Central memory CD8-positive, alpha-beta T cell (primary cell): ENCODE results near the gene PKN3.

ENCODE experiments used
- ATAC-seq: fragments of 150-1000 bp; cut with Tn5 transposase; replicated peaks from 2 replicates; pipeline ENCODE4 v1.10.0; 2022; ENCODE audit warnings: mild to moderate bottlenecking, moderate FRiP score, moderate number of reproducible peaks; ENCODE audit not compliant: poor library complexity, severe bottlenecking; ENCODE audit errors: extremely low read depth
- DNase-seq, 2 donors: peaks; one replicate each; pipeline ENCODE4 v3.0.0; 2021; ENCODE audit warnings: low spot score in 2 of 2
- H3K27ac Mint-ChIP-seq: one replicate; pipeline ENCODE4 v1.8.0; 2022; ENCODE audit warnings: low read depth, mild to moderate bottlenecking, moderate library complexity, mixed read lengths
- H3K27me3 Mint-ChIP-seq: one replicate; pipeline ENCODE4 v1.8.0; 2022; ENCODE audit warnings: mixed read lengths
- H3K36me3 Mint-ChIP-seq: one replicate; pipeline ENCODE4 v1.8.0; 2022; ENCODE audit warnings: mild to moderate bottlenecking, moderate library complexity, mixed read lengths; ENCODE audit not compliant: insufficient read depth
- H3K4me1 Mint-ChIP-seq: one replicate; pipeline ENCODE4 v1.8.0; 2022; ENCODE audit warnings: mixed read lengths
- H3K4me3 Mint-ChIP-seq: one replicate; pipeline ENCODE4 v1.8.0; 2022; ENCODE audit warnings: mild to moderate bottlenecking, moderate library complexity, mixed read lengths
- H3K9me3 Mint-ChIP-seq: one replicate; pipeline ENCODE4 v1.8.0; 2022; ENCODE audit warnings: mixed read lengths

PKN3 gene

DNA sequence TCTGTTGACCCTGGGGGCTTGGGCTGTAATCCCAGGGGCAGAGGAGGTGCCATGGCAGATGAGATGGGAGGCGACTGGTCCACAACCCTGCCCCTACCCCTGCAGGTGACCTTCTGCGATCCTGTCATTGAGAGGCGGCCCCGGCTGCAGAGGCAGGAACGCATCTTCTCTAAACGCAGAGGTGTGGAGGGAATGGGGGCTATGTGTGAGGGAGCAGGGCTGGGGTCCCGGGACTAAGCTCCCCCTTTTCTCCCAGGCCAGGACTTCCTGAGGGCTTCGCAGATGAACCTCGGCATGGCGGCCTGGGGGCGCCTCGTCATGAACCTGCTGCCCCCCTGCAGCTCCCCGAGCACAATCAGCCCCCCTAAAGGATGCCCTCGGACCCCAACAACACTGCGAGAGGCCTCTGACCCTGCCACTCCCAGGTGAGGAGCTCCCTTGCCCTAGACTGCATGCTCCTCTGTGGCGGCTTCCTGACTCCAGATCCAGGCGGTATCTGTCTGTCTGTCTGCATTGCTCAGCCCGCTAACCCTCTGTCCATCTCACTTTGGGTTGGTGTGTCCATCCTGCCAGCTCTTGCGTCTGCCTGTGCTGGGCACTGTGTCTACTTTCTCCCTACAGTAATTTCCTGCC lies 11.8 kb downstream of the PKN3 start:
- ATAC-seq (no peak), DNase-seq (no peak)
- Mint-ChIP-seq H3K9me3 (no peaks in the 10 kb centered on the region), H3K4me3 (no peak overlapping the region), H3K27me3 (no peaks in the 10 kb centered on the region), H3K4me1 (no peaks in the 10 kb centered on the region), H3K36me3 (peaks cover 7% of the 10 kb centered on the region), H3K27ac (no peak overlapping the region)

DNA sequence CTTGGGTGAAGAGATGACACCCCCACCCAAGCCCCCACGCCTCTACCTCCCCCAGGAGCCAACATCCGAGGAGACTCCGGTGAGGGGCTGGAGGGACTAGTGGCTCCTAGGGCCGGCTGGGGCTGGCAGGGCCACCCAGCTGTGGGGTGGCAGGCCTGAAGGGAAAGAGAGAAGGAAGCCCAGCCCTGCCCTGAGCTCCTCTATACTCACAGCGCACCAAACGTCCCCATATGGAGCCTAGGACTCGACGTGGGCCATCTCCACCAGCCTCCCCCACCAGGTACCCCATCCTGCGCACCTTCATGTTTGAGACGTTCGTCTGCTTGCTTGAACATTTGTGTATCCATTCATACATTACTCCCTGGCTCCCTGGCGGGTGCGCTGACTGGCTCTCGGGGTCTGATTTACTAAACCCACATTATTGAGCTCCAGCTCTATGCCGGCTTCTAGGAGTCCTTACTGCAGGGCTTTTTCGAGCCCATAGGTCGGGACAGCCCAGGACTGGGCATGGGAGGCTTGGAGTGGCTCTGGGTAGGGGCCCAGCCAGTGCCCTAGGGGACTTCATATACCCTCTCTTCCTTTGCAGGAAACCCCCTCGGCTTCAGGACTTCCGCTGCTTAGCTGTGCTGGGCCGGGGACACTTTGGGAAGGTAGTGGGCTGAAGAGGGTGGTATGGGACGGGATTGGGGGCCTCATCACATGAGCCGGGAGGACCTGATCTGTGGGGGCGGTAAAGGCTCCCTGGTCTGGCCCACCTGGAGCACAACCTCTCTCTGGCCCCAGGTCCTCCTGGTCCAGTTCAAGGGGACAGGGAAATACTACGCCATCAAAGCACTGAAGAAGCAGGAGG lies 12.5 kb downstream of the PKN3 start:
- Mint-ChIP-seq H3K9me3 (no peaks in the 10 kb centered on the region), H3K4me3 (no peak overlapping the region), H3K4me1 (no peaks in the 10 kb centered on the region), H3K36me3 (peaks cover 8% of the 10 kb centered on the region), H3K27me3 (no peaks in the 10 kb centered on the region), H3K27ac (no peak overlapping the region)
- ATAC-seq (no peak), DNase-seq (no peak)

- DNase-seq (no peak), ATAC-seq (no peak)
- Mint-ChIP-seq H3K27me3 (no peaks in the 10 kb centered on the region), H3K4me1 (no peaks in the 10 kb centered on the region), H3K9me3 (no peaks in the 10 kb centered on the region), H3K4me3 (no peak overlapping the region), H3K27ac (no peak overlapping the region), H3K36me3 (peaks cover 9% of the 10 kb centered on the region)
Observed at GRCh38 chr9:128715436-128715750, 13.1 kb downstream of the PKN3 start.

- H3K9me3 Mint-ChIP-seq = no peaks in the 10 kb centered on the region
Observed at GRCh38 chr9:128716581-128717254, 14.4 kb downstream of the PKN3 start.

GRCh38 chr9:128718047-128718446 lies 15.7 kb downstream of the PKN3 start:
- ATAC-seq (no peak), DNase-seq (no peak)
- H3K4me1 Mint-ChIP-seq = peaks cover 12% of the 10 kb centered on the region
- H3K27me3 Mint-ChIP-seq = no peaks in the 10 kb centered on the region
- peaks cover 10% of the 10 kb centered on the region for H3K36me3 Mint-ChIP-seq
- H3K9me3 Mint-ChIP-seq = no peaks in the 10 kb centered on the region
- H3K27ac Mint-ChIP-seq = no peak overlapping the region
- no peak overlapping the region for H3K4me3 Mint-ChIP-seq

More at GRCh38 chr9:128716581-128717254, 14.4 kb downstream of the PKN3 start:
- peaks cover 11% of the 10 kb centered on the region for H3K36me3 Mint-ChIP-seq
- H3K27me3 Mint-ChIP-seq = no peaks in the 10 kb centered on the region
- H3K27ac Mint-ChIP-seq = no peak overlapping the region
- H3K4me1 Mint-ChIP-seq = no peaks in the 10 kb centered on the region
- H3K4me3 Mint-ChIP-seq = no peak overlapping the region
- no peak for ATAC-seq
- DNase-seq = no peak

- no peak for DNase-seq
- H3K9me3 Mint-ChIP-seq = no peaks in the 10 kb centered on the region
- ATAC-seq = no peak
- H3K36me3 Mint-ChIP-seq = peaks cover 10% of the 10 kb centered on the region
- no peaks in the 10 kb centered on the region for H3K27me3 Mint-ChIP-seq
- no peak overlapping the region for H3K4me3 Mint-ChIP-seq
- no peak overlapping the region for H3K27ac Mint-ChIP-seq
- H3K4me1 Mint-ChIP-seq = peaks cover 15% of the 10 kb centered on the region
Observed at GRCh38 chr9:128718475-128718874, 16.2 kb downstream of the PKN3 start.

DNA sequence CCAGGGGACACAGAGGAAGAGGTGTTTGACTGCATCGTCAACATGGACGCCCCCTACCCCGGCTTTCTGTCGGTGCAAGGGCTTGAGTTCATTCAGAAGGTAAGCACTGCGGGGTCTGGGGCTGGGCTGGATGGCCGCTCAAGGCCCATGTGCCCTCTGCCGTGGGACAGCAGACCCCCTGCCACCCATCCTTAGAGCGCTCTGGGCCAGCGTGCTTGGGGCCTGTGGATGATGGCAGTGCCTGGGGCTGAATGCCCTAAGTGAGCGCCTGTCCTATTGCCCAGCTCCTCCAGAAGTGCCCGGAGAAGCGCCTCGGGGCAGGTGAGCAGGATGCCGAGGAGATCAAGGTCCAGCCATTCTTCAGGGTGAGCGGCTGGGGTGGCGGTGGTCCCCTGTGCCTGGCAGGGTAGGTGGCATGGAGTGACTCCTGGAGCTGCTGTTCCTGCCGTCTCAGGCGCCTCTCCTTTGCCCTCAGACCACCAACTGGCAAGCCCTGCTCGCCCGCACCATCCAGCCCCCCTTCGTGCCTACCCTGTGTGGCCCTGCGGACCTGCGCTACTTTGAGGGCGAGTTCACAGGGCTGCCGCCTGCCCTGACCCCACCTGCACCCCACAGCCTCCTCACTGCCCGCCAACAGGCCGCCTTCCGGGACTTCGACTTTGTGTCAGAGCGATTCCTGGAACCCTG lies 17.8 kb downstream of the PKN3 start:
- Mint-ChIP-seq H3K4me3 (no peak overlapping the region), H3K4me1 (peaks cover 27% of the 10 kb centered on the region), H3K9me3 (no peaks in the 10 kb centered on the region), H3K27me3 (no peaks in the 10 kb centered on the region), H3K36me3 (peaks cover 21% of the 10 kb centered on the region), H3K27ac (no peak overlapping the region)
- ATAC-seq (no peak), DNase-seq (no peak)

GRCh38 chr9:128720841-128721486 lies 18.7 kb downstream of the PKN3 start:
- Mint-ChIP-seq H3K4me3 (peak overlapping the region; percentile 27), H3K27me3 (no peaks in the 10 kb centered on the region), H3K36me3 (peaks cover 21% of the 10 kb centered on the region), H3K4me1 (peaks cover 29% of the 10 kb centered on the region), H3K27ac (no peak overlapping the region), H3K9me3 (no peaks in the 10 kb centered on the region)
- DNase-seq (no peak), ATAC-seq (no peak)

DNA sequence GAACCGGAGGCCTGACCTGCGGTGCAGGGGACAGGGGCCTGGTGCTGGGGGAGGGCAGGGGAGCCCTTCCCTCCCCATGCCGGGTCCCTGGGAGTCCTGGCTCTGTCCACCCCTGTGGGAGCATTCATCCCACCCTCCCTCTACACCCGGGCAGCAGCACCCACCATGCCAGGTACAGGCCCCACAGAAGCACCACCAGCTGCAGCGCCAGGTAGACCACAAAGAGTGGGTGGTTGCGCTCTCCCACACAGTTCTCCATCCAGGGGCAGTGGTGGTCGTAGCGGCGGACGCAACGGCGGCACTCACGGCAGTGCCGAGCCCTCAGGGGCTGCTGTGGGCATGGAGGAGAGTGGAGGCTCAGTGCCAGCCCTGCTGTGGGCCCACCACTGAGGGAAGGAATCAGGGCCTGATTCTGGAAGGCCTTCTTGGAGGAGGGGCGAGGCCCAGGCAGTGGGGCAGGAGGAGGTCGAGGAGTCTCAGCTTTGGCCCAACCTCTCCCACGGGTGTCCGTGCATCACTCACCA lies 19.2 kb downstream of the PKN3 start:
- ATAC-seq = no peak
- no peak for DNase-seq
- Mint-ChIP-seq H3K4me1 (peaks cover 29% of the 10 kb centered on the region), H3K27ac (peak overlapping the region; percentile 93), H3K9me3 (no peaks in the 10 kb centered on the region), H3K36me3 (peaks cover 21% of the 10 kb centered on the region), H3K27me3 (no peaks in the 10 kb centered on the region), H3K4me3 (peak overlapping the region; percentile 86)

DNA sequence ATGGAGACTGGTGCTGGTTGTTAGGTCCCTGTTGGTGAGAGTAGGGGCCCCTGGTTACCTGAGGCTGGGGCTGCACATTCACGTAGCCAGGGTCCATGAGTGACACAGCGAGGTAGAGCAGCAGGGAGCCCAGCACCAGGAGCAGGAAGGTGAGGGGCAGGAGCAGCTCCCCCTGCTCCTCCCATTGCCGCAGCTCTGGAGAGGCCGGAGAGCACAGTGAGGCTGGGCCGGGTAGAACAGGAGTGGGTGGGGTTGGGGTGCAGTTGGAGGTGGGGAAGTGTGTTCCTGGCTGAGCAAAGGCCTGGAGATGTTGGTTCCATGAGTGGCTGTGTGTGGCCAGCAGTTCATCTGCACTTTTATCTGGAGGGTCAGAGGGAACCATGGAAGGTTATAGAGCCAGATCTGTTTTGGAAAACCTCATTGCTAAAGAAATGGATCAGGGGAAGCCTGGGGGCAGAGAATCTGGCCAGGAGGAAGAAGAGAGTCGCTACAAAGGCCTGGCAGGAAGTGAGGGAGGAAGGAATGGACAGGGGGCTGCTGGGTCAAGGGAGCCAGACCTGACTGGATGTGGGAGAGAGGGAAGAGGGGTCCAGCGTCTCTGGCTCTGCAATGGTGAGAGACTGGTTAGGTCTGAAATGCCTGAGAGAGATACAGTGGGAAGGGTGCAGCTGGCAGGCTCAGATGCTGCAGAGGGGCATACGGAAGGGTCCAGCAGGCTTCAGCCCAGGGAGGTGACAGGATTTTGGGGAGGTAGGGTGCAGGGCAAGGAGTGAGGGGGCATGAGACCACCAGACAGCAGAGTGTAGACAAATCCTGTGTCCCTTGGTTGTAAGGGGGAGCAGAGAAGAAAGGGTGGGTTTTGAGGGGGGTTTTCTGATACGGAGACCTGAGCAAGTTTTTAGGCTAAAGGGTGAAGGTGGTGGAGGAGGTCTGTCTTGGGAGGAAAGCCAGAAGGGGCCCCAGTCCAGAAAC lies 20.4 kb downstream of the PKN3 start:
- Mint-ChIP-seq H3K4me1 (peaks cover 29% of the 10 kb centered on the region), H3K36me3 (peaks cover 19% of the 10 kb centered on the region), H3K9me3 (no peaks in the 10 kb centered on the region), H3K27me3 (no peaks in the 10 kb centered on the region), H3K4me3 (peak overlapping the region; percentile 86), H3K27ac (peak overlapping the region; percentile 93)
- ATAC-seq (no peak), DNase-seq (no peak)

- H3K27ac Mint-ChIP-seq = peak overlapping the region; percentile 93
- no peak for DNase-seq
- no peaks in the 10 kb centered on the region for H3K9me3 Mint-ChIP-seq
- H3K36me3 Mint-ChIP-seq = peaks cover 17% of the 10 kb centered on the region
- H3K4me3 Mint-ChIP-seq = peak overlapping the region; percentile 86
- H3K4me1 Mint-ChIP-seq = peaks cover 29% of the 10 kb centered on the region
- ATAC-seq = no peak
- no peaks in the 10 kb centered on the region for H3K27me3 Mint-ChIP-seq
Observed at GRCh38 chr9:128723352-128723865, 21.1 kb downstream of the PKN3 start.
